ENCODE data around the gene EMILIN3.

EMILIN3 gene

DNA sequence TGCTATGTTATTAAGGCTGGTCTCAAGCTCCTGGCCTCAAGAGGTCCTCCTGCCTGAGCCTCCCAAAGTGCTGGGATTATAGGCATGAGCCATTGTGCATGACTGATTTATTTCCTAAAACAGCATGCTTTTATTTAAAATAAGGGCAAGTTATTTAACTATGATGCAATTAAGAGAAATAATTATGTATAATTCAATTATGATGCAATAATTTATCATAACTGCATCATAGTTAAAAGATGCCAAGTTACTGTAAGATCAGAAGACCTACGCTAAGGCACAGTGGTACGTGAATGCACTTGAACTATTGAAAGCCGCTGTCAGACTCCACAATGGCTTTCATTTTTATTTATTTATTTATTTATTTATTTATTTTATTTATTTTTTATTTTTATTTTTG, 24.3 kb upstream of the EMILIN3 start:
- no peak for DNase-seq

DNA sequence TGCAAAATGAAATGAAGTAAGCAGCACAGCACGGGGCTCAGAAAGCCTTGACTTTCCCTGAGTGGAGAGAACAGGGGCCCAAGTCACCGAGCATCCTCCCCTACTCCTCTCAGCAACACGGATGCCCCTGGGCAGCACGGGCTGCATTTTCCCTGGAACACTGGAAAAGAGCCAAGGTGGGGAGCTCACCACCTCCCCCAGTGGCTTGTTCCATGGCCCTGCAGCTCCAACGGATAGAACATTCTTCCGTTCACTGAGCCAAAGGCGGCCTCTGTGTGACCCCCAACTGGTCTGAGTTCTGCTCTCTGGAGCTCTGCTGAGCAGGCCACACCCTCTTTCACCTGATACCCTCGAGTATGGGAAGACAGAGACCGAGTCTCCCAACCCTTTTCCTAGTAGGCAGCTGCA, 20.8 kb upstream of the EMILIN3 start:
- no peak for DNase-seq

DNA sequence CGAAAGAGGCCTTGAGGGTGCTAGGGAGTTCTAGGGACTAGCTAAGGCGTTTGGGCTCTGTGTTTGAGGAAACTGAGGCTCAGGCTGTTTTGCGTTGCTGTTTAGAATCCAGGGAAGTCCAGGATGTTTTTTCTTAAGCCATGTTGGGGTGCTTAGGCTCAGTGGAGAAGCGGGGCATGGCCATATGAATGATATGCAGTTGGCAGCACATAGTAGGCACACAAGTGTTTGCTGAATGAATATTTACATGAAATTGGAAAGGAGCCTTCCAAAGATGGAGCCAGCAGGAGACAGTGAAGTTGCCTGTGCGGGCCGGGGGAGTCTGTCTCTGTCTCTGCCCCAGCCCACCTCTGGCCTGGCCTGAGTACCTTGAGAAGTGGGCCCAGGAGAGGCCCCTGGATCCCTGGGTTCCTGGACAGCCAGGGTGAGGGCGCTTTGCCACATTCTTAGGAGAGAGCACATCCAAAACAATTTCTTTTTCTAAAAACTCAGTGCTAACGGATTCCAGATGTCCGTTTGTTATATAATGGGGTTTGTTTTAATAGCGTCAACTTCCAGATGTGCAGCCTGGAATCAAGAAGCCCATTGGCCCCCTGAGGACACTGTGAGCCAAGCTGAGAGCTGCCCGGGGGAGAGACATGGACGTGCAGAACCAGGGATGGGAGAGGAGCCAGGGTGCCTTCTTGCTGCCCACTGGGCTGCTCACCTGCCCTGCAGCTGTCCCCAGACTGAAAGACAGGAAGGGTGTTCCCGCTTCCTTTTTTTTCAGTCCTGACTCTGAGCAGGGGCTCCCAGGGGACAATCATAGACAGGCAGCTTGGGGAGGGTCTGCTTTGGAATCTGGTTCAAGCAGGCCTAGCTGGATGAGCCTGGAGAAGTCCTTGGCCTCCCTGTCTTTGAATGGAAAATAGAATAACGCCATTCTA, 20.1 kb upstream of the EMILIN3 start:
- no peak for DNase-seq

DNA sequence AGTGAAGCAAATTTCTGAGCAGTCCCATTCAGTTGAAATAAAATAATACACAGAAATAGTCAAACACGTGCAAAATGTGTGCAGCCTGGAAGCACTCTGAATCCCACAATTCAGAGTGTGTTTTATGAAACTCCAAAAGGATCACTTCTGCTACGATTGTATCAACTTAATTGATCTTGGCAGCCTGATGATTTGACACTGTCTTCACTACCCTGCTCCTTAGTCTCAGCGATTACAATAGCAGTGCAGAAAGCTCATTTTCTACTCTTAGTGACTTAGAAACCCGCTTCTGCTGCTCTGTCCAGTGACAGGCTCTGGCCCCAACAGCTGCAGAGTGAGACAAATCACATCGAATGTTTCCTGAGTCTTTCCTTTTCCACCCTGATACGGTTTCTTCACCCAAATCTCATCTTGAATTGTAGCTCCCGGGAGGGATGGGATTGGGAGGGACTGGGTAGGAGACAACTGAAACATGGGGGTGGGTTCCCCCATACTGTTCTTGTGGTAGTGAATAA, 16.2 kb upstream of the EMILIN3 start:
- DNase-seq: no peak

DNA sequence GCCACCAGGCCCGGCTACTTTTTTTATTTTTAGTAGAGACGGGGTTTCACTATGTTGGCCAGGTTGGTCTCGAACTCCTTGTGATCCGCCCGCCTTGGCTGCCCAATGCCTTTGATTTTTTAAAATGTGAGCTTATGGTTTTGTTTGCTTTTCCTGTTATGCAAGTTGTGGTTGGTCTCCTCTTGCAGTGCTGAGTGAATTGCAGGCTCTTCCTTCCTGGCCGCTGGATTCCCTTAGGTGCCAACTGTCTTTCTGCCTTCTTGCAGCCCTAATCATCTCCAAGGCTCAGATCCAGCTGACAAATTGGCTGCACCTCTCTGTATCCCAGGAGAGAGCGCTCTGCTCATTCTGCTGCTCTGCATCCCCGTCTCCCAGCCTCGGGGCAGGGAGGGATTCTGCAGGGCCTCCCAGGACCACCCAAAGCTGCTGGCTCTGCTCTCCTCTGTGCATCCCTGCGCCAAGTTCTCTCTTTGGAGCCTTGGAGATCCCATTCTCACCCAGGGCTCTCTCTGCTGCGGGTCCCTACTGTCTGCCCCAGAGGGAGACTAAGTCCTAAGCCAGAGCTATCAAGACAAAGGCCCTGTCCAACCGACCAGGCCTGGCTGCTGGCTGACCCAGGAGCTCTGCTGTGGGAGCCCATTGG, 14.1 kb upstream of the EMILIN3 start:
- no peak for DNase-seq

DNA sequence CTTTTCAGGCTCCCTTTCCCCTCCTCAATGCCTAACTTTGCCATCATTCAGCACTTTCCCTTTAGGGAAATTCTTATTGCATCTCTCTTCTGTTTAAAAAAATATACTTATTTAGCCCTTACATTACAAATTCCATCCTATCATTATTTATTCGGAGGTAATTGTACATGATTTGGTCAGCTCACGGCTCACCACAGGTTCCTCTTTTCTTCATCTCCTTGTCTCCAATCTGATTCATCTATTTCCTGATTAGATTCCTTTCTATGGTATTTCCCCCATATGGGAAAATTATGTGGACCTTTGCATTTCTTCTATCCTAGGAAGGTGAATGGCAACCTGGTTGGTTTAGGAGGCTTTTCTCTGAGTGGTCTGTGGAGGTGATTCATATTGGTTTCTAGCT, 12.9 kb upstream of the EMILIN3 start:
- DNase-seq: no peak

DNA sequence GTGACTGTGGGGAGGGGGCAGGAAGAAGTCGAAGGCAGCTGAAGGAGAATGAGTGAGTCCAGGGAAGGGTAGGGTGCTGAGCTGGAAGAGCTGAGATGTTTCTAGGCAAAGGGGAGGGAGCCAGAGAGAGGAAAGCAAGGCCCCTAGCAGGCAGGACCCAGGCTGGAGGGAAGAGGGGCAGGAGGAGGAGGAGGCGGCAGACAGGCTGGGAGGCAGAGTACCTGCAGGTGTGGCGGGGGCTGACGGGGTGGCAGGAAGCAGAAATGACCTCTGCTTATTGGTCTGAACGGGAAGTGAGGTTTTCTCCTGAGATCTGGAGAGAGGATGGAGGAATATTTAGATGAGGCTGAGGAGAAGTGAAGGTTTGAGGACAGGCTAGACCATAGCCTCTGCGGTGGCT, 10.7 kb upstream of the EMILIN3 start:
- no peak for DNase-seq

DNA sequence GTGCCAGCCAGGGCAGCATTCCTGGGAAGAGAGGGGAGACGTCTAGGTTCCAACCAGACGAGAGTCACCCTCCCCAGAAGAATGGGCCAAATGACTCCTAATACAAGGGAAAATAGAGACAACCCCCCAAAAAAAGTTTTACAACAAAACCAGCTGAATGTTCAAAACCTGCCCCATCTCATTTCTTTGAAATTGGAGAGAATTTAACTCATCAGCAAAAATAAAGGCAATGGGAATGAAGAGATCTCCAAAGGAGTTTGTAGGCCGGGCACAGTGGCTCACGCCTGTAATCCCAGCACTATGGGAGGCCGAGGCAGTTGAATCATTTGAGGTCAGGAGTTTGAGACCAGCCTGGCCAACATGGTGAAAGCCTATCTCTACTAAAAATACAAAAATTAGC, 9.7 kb upstream of the EMILIN3 start:
- DNase-seq: no peak

DNA sequence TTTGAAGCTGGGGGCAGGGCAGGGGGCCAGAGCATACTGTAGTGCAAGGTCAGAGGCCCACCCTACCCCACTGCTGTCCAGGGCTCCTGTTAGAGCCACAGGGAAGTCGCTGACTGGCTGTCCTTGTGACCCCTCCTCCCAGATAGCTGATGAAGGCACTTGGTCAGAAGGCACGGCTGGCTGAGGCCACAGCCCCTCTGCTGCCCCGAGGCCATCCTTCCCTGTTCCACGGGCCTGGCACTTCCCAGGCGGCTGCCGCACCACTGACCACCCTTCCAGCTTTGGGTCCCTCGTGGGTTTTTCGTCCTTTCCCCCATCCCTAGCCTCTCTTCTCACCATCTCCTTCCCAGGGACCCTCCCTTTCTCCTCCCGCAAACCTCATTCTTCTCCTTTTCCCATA, 9.2 kb upstream of the EMILIN3 start:
- no peak for DNase-seq

DNA sequence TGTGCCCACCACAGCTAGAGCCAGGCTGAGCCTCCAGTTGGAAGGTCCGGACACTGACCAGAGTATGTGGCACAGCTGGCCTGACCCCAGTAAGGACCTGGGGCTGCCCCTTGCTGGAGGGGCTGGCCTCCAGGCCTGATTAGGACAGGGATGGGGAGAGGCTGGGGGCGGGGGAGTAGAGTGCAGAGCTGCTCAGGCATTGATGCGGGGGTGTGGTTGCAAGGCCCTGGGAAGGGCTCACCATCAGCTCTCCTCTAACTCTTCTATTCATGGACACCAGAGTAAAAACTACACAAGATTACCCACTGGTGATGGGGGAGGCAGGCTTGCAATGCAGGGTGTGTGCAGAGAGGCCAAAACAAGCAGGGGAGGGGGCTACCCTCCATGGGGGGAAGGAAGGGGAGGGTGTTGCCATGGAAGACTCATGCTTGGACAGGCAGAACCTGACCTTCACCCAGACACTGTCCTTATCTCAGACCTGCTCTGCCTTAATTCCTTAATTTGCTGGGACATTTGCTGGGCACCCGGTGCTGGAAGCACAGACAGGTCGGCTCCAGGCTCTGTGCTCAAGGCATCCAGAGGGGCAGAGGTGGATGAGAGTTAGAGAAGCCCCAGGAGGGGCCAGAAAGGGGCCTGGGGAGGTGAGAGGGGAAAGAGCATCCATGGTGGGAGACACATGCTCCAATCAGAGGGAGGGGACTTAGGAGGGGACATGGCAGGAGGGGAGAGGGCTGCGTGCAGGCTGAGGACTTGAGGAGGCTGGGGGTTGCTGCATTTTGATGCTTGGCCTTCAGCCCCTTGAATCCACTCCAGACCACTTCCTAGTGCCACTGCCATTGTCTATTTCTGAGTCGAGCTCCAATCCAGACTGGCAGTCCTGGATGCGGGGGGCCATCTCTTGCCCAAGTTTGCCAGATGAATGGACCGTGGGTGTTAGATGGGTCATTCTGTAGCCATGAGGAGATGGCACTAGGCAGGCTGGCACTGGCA, 7.6 kb upstream of the EMILIN3 start:
- DNase-seq: no peak

DNA sequence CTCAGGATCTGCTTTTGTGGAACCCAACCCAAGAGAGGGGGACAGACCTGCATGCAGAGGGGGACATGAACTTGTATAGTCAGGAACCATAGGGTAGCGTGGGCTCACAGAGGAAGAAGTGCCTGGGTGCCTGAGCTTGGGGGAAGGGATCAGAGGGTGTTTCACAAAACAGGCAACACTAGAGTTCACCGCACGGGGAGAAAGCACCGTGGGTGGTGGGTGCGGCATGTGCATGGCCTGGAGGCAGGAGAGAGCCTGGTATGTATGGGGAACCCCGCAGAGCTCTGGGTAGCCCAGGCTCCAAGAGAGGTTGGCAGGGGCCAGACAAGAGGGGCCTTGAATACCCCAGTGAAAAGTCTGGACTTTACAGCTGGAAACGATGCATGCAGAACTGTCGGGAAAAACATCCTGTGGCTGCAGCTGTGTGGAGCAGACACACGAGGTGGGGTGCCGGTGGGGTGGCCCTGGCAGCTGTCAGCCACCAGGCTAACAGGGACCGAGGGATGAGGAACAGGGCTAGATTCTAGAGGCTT, 6.7 kb upstream of the EMILIN3 start:
- DNase-seq: no peak

DNA sequence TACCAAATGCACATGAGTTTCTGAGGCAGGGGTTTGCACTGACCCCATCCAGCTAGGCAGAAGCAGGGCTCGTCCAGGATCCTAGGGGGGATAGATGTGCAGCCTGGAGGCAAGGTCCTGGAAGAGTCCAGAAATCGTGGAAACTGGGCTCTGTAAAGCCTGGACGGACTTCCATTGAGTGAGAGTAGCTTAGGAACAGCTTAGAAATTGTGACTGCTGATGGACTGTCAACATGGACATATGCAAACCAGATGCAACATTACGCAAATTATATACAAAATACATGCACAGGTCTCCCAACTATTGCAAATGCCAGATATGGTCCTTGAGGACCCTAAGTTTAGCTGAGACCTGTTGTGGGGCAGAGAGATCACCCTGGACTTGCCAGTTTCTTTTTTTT, 4.8 kb upstream of the EMILIN3 start:
- DNase-seq: no peak

DNA sequence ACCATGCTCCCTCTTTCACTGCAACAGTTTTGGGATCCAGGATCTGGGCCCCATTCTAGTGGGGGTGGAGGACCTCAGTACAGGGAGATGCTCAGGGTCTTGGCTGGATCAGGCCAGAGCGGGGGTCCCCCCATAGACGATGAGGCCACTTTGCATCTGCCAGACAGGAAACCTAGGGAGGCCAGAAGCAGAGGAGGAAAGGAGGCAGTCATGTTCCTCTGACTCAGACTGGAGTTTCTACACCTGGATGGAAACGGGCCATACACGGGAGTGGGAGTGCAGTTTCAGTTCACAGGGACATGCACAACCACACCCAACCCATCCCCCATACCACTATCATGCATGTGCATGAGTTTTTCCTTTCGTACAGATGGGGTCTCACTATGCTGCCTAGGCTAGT, 3.6 kb upstream of the EMILIN3 start:
- DNase-seq: no peak

DNA sequence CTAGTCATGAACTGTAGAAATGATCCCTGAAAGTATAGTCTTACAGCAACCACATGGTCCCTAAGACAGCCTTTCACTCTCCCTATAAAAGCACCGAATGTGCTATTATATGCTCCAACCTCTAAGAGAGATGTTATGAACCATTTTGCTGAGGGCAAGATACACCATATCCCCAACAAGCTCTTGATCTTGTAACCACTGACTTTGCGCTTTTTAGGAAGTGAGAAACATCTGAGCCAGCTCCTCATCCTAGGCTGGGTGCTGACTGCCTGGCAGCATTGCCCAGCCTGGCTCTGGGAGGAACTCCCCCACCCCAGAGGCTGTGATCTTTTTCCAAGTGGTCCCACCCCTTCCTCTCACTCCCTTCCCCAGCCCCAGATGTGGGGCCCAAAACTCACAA, 3.1 kb upstream of the EMILIN3 start:
- DNase-seq: no peak

DNA sequence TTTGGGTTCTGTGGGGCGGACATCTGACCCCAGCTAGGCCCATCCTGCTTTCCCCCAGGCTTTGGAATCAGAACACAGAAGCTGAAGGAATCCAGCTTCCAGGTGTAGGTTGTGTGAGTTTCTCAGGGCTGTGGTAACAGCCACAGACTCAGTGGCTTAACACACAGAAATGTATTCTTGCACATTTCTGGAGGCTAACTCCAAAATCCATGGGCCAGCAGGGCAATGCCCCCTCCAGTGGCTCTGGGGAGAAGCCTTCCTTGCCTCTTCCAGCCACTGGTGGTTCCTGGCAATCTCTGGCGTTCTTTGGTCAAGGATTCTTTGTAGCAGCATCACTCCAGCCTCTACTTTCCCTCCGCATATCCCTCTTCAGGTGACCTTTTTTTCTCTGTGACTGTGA, 1.3 kb upstream of the EMILIN3 start:
- DNase-seq: no peak

DNA sequence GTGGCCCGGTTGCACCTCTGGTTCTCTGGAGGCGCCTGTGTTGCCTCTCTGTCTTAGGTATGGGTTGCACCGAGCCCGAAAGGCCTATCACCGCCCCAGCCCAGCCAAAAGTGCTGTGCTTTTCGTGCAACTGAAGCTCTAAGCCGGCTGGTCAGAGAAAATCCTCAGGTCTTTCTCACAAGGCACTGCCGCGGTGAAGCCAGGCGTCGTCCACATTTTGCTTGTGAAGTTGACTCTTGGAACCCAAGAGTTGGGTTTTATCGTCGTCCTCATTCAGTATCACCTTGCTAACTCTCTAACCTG, 726 bp upstream of the EMILIN3 start:
- DNase-seq: no peak

DNA sequence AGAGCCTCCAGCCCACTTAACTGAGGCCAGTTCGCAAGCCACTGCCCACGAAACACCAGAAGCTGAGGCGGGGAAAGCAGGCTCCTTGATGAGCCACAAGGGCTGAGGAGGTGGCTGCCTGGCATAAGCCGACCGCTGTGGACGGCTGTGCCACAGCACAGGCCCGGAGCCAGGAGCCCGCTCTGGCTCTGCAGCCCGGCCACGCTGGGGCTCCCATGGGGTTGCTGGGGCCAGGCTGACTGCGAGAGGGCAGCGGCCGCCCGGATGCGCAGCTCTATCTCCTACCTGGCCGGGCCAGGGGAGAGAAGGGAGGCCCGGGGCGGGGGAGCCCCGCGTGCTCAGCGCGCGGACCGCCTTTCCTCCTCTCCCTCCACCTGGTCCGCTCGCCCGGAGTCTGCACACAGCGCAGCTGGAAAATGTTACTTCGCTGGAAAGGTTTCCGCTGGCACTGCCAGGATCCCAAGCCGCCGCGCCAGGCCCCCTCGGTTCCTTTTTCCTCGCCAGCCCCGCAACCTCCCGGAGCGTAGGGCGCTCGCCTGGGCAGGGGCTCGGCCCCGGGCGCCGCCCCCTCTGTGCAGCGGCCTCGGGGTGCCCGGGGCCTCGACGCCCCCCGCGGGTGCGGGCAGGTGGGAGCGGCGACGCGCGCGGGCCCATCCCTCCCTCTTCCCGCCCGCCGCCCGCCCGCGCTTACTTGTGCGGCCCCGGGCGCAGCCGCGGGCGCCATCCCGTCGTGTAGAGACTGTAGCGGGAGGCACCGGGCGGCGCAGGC, 657 bp downstream of the EMILIN3 start:
- DNase-seq: no peak

DNA sequence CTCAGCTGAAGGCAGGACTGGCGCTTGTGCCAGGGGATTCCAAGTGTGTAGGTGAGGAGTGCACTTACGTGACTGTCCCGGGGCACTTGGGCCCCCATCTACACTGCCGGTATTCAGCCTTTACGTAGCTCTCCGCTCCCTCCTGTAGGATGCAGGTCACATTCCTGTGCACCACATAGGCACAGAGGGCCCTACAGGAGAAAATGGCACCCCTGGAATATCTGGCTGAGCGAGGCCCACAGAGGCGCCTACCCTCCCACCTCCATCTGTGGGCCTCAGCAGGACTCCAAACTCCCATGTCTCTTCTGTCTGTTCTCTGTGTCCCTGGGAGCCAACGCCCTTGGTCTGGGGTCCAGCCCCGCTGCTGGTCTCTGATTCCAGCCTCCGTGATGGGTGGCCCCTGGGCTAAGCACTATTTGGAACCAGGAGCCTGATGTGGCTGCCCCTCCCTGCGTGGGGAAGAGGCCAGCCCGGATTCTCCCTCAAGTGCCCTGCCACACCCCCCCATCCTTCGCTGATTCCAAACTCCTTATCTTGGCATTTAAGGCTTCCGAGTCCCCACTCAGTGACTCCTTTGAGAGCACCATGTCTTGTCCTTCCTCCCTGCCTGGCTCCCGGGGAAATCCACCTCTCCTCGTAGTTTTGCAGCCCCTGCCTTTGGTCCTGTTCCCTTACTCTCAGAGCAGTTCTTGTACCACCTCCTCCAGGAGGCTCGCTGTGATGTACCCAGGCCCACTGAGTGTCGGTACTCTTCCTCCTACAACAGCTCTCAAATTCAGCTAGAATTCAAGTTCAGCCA, 1.5 kb downstream of the EMILIN3 start:
- no peak for DNase-seq

DNA sequence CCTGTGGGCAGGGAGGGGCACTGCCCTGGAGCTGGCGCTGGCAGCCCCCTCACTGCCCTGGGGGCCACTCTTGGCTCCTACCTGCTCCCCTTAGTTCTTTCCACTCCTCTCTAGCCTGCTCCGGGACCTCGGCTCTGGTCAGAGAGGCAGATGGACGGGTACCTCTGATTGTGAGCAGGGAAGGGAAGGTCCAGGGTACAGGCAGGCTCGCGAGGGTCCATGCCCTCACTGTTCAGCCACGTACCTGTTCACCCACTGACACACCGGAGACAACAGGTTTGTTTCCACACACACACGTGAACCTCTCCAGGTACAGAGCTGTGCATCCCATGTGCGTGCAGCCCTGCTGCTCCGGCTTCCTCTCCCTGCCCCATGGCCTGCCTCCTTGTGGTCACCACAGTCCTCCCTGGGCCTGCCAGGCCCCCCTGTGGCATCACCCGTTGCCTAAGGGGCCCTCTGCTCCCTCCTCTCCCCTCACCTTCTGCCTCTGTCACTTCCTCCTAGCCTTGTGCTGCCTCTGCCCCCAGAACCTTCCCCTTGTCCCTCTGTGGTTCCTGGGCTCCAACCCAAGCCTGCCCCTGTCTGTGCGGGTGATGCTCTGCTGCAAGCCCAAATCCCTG, 2.3 kb downstream of the EMILIN3 start:
- DNase-seq: no peak

DNA sequence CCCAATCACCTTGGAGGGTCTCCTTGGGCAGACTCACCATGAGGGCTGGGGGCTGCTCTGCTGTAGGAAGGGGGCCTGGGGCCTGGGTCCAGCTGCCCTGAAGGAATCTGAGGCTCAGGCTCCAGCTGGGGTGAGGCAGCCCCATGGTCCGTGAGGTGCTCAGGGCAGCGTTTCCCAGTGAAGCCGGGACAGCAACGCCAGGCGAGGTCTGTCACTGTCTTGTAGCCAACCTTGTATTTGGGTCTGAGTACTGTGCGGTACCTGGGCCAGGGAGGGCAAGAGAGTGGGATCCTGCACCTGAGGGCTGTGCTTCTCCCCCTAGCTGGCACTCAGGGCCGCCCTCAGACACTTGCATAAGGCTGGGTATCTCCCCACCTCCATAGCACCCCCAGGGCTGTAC, 3.0 kb downstream of the EMILIN3 start:
- no peak for DNase-seq

DNA sequence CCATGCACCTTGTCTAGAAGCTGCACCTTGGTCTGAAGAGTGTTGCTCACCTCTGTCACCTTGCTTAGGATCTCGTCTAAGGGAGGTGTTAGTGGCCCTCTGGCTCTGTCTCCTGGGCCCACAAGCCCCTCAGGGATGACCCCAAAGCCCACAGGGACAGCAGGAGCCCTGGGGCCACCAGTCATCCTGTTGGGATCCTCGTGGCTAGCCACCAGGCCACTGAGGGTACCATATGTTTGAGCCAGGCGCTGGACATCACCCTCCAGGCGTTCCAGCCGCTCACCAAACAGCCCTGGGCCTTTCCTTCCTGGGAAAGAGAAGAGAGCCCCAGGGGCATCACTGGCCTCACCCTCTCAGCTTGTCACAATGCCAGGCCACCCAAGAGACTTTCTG, 3.9 kb downstream of the EMILIN3 start:
- DNase-seq: no peak
